GM21381 (cell line): ENCODE measurements around the gene RBMY1J.
"Not testable (repeated sequence)": the region's sequence is repeated elsewhere in the genome, so short reads cannot be mapped to it uniquely, and the experiment has no call there.

Experiments
- ATAC-seq: cut with Tn5 transposase; IDR thresholded peaks from one replicate; pipeline ENCODE4 v1.9.1; 2021; ENCODE audit warnings: mild to moderate bottlenecking, moderate library complexity; ENCODE audit not compliant: unreplicated experiment

The RBMY1J gene

GRCh38 chrY:22403110-22403509, at the start of gene RBMY1J:
TSS of gene RBMY1J (plus strand) at chrY:22403410. CDS start at chrY:22405448, 2,038 bp downstream.
- ATAC-seq, result not testable (repeated sequence)

GRCh38 chrY:22367416-22367815, 35.8 kb upstream of the RBMY1J start:
- no peak for ATAC-seq

- no peak for ATAC-seq
Observed at GRCh38 chrY:22370623-22371022, 32.6 kb upstream of the RBMY1J start.

DNA sequence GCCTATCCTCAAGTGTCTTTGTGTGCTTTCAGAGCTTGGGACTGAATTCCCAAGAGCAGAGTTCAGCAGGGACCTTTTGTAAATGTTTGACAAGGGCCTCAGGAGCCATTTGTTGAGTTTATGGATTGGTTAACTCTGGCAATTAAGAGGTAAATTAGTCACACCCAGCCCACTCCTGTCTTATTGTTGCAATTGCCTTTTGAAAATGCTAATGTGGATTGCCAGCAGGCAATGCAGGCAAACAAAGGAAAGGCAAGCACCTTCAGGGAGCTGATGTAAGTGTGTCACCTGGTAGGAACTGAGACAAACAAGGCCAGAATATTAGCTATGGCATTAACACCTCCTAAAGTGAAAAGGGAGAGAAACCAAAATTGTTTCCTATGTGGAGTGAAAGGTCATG, 29.7 kb upstream of the RBMY1J start:
- no peak for ATAC-seq

GRCh38 chrY:22444718-22445396, 41.6 kb downstream of the RBMY1J start:
- not testable (repeated sequence) for ATAC-seq

- ATAC-seq, result not testable (repeated sequence)
Observed at GRCh38 chrY:22455522-22455921, 52.3 kb downstream of the RBMY1J start.

DNA sequence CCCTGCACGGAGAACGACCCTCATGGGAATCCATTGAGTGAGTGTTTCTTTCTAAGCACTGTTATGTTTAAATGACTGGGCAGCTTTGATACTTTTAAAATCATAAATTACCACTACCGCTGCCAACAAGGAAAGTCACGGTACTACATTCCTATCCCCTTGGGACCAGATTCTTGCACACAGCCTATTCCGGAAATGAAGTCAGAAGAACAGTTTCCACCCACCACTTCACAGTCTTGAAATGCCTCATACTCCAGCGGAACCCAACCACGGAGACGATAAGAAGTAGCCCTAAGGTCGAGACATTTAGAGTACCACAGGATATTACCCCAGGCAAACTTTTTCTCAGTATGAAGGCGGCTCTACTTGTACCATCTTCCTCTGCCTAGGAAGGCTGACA, 58.8 kb downstream of the RBMY1J start:
- not testable (repeated sequence) for ATAC-seq
